ENCODE measurements around the gene PIP4K2A. TPM values are rescaled to one million over a fixed set of nuclear protein-coding genes. Genes with fewer than 3 reads are reported as not detected.

PIP4K2A gene
- total RNA-seq, 6 experiments from 2014 or later: 8.1 to 27.6 (median 12.0) TPM

DNA sequence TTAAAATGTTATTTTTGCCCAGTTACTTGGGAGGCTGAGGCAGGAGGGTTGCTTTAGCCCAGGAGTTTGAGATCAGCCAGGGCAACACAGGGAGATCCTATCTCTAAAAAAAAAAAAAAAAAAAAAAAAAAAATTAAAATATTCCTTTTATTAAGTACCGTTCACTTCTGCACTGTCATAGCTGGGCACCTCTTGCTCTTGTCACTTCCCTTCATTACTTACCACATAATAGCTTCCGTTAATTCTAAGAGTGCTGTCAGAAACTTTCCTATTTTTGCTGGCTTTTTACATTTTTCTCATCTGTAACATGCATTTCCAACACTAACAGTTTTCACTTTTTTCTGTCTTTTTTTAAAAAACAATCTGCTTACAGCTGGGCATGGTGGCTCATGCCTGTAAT, 132.9 kb downstream of the PIP4K2A start:
- Histone ChIP-seq H3K36me3 (peaks cover 0 to 3% (median under 1%) of the 10 kb centered on the region in 4 donors), H3K9me3 (no peaks in the 10 kb centered on the region), H3K4me3 (no peak overlapping the region), H3K4me1 (no peaks in the 10 kb centered on the region), H3K27me3 (no peaks in the 10 kb centered on the region), H3K27ac (no peak overlapping the region)
- intact Hi-C loops (cut with DNase I): no loop called here
- TF ChIP-seq, protein P1, sequence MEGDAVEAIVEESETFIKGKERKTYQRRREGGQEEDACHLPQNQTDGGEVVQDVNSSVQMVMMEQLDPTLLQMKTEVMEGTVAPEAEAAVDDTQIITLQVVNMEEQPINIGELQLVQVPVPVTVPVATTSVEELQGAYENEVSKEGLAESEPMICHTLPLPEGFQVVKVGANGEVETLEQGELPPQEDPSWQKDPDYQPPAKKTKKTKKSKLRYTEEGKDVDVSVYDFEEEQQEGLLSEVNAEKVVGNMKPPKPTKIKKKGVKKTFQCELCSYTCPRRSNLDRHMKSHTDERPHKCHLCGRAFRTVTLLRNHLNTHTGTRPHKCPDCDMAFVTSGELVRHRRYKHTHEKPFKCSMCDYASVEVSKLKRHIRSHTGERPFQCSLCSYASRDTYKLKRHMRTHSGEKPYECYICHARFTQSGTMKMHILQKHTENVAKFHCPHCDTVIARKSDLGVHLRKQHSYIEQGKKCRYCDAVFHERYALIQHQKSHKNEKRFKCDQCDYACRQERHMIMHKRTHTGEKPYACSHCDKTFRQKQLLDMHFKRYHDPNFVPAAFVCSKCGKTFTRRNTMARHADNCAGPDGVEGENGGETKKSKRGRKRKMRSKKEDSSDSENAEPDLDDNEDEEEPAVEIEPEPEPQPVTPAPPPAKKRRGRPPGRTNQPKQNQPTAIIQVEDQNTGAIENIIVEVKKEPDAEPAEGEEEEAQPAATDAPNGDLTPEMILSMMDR (IDR thresholded peaks at IDR 0.05): no peak
- no peak for TF ChIP-seq POLR2A (IDR thresholded peaks at IDR 0.05)
- ATAC-seq: no peak
- no peak for DNase-seq
- 82% methylated on average over 2 of the region's 2 CpGs for WGBS (ENCODE audit: insufficient coverage, low coverage, low lambda C conversion rate, missing lambda C conversion rate)

DNA sequence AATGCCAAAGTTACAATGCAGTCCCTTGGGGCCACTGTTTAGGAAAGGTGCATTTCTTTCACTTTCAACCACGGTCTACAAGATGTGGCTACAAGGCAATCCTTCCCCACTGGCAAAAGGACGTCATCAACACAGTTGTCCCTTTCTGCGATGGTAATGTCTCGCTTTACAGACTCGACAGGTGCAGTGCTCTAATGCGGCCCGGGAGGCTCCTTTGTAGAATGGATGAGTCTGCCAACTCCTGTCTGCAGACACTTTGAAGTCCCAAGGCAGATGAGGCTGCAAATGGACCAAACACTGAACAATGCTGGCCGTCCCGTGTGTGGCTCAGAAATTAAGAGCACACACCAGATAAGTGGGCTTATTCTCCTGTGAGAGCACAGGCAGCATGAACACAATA, 133.7 kb downstream of the PIP4K2A start:
- no peak for ATAC-seq
- H3K27me3 ChIP-seq: no peaks in the 10 kb centered on the region
- no peak for DNase-seq
- peaks cover 0 to 3% (median under 1%) of the 10 kb centered on the region in 4 donors for H3K36me3 ChIP-seq
- H3K4me1 ChIP-seq: no peaks in the 10 kb centered on the region
- no peak overlapping the region for H3K4me3 ChIP-seq
- 96% methylated on average over 7 of the region's 9 CpGs for WGBS (ENCODE audit: insufficient coverage, low coverage, low lambda C conversion rate, missing lambda C conversion rate)
- H3K27ac ChIP-seq: no peak overlapping the region
- TF ChIP-seq, protein P1 (IDR thresholded peaks at IDR 0.05): no peak
- no peak for TF ChIP-seq POLR2A (IDR thresholded peaks at IDR 0.05)
- intact Hi-C loops (cut with DNase I): no loop called here
- H3K9me3 ChIP-seq: no peaks in the 10 kb centered on the region

DNA sequence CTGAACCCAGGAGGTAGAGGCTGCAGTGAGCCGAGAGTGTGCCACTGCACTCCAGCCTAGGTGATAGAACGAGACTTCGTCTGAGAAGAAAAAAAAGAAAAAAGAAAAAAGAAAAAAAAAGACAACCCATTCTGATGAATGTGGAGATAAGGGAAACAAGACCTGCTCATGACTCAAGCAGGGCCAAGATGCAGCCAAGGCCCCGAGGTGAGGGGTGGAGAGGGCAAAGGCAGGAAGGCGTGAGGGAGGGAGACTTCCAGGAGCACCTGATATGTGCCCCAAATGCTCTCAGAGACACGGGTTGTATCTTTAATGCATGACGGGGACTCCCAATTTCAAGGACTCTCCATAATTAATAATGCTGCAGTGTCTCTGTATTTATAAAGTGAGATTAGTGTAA, 134.6 kb downstream of the PIP4K2A start:
- TF ChIP-seq POLR2A (IDR thresholded peaks at IDR 0.05): no peak
- TF ChIP-seq, protein P1 (IDR thresholded peaks at IDR 0.05): no peak
- 95% methylated on average over 5 of the region's 7 CpGs for WGBS (ENCODE audit: insufficient coverage, low coverage, low lambda C conversion rate, missing lambda C conversion rate)

DNA sequence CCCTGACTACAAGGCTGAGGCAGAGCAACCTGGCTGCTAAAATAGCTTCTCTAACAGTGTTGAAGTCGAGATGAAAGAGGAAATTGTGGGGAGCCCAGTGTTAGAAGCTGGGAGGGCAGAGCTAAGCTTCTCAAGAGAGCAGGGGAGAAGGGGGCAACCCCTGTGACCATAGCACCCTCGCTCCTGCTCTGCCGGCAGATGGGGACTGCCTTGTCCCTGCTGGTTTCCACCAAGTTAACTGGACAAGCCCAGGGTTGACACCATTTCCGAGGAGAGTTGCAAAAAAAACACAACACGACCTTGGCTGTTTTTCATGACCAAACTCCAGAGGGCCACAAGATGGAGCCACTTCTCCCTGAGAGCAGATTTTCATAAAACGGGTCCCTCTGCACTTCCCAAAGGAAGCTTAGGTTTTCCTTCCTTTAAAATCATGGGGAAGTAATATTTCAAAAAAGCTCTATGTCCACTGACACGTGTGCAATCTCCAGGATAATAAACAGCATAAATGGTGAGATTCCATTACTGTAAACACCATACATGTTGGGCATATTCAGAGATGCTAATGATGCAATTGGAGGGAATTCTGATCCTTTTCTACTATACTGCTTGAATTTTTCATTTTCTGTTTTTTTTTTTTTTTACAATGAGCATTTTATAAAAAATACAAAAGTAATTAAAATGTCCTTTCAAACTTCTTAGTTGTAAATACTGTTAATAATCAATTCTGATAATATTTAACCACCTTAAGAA, 140.4 kb downstream of the PIP4K2A start:
- no peaks in the 10 kb centered on the region for H3K9me3 ChIP-seq
- TF ChIP-seq, protein P1 (IDR thresholded peaks at IDR 0.05): peak; percentile 42 to 66 (median 56)
- TF ChIP-seq POLR2A (IDR thresholded peaks at IDR 0.05): no peak
- 38% methylated on average over 6 of the region's 7 CpGs for WGBS (ENCODE audit: insufficient coverage, low coverage, low lambda C conversion rate, missing lambda C conversion rate)
- intact Hi-C loops (cut with DNase I): loop anchor here in 1 of 2 donors (10.0 kb wide), 1 partner anchor 411 kb away; no protein-coding TSS in a partner anchor
- no peak overlapping the region for H3K4me3 ChIP-seq
- no peaks in the 10 kb centered on the region for H3K27me3 ChIP-seq
- ATAC-seq: peak; percentile 71 to 77 (median 74)
- peaks cover 0 to 5% (median 0%) of the 10 kb centered on the region in 4 donors for H3K4me1 ChIP-seq
- DNase-seq: no peak
- H3K27ac ChIP-seq: no peak overlapping the region
- H3K36me3 ChIP-seq: peaks cover 0 to 8% (median 3%) of the 10 kb centered on the region in 4 donors

More for the DNA sequence above, 134.6 kb downstream of the PIP4K2A start:
- intact Hi-C loops (cut with DNase I): loop anchor here in 1 of 2 donors (10.0 kb wide), 1 partner anchor 405 kb away; no protein-coding TSS in a partner anchor
- Histone ChIP-seq H3K9me3 (no peaks in the 10 kb centered on the region), H3K36me3 (peaks cover 0 to 2% (median under 1%) of the 10 kb centered on the region in 4 donors), H3K4me3 (no peak overlapping the region), H3K27me3 (no peaks in the 10 kb centered on the region), H3K4me1 (no peaks in the 10 kb centered on the region), H3K27ac (no peak overlapping the region)
- ATAC-seq (no peak), DNase-seq (no peak)
